Amniotic stem cell (primary cell): ENCODE results near the gene MYBPC3.

Experiments used
- DNase-seq: peaks from one replicate; lab custom pipeline; 2025; lab: John Stamatoyannopoulos, UW

Gene MYBPC3

GRCh38 chr11:47384498-47384897 lies 32.0 kb upstream of the MYBPC3 start:
- no peak for DNase-seq

- DNase-seq, result no peak
These were observed 30.6 kb upstream of the MYBPC3 start for GRCh38 chr11:47383071-47383470.

- no peak for DNase-seq
These were observed 27.6 kb upstream of the MYBPC3 start for GRCh38 chr11:47380078-47380477.

- no peak for DNase-seq
These were observed 26.8 kb upstream of the MYBPC3 start for GRCh38 chr11:47379317-47379716.

GRCh38 chr11:47378836-47379170 lies 26.3 kb upstream of the MYBPC3 start:
- DNase-seq, result no peak

- DNase-seq, result no peak
These were observed 25.7 kb upstream of the MYBPC3 start, which contains the start of gene SPI1 for GRCh38 chr11:47378010-47378835. TSS of gene SPI1 (minus strand) at chr11:47378547. CDS start at chr11:47378353, 194 bp downstream.

GRCh38 chr11:47377571-47378009 lies 25.1 kb upstream of the MYBPC3 start:
- DNase-seq, result no peak

- DNase-seq, result no peak
These were observed 24.2 kb upstream of the MYBPC3 start for GRCh38 chr11:47376525-47377371.

- DNase-seq, result no peak
These were observed 23.6 kb upstream of the MYBPC3 start for GRCh38 chr11:47376107-47376524.

GRCh38 chr11:47375546-47376085 lies 23.1 kb upstream of the MYBPC3 start:
- no peak for DNase-seq

GRCh38 chr11:47375020-47375419 lies 22.5 kb upstream of the MYBPC3 start:
- DNase-seq, result no peak

GRCh38 chr11:47374720-47375019 lies 22.2 kb upstream of the MYBPC3 start:
- no peak for DNase-seq

GRCh38 chr11:47373876-47374719 lies 21.6 kb upstream of the MYBPC3 start:
- peak; percentile 55 for DNase-seq

- DNase-seq, result no peak
These were observed 19.9 kb upstream of the MYBPC3 start for GRCh38 chr11:47372422-47372821.

GRCh38 chr11:47369676-47370075 lies 17.2 kb upstream of the MYBPC3 start:
- DNase-seq, result no peak

GRCh38 chr11:47366020-47366490 lies 13.6 kb upstream of the MYBPC3 start:
- no peak for DNase-seq

- DNase-seq, result no peak
These were observed 8.9 kb upstream of the MYBPC3 start for GRCh38 chr11:47361419-47361818.

- DNase-seq, result no peak
These were observed 7.8 kb upstream of the MYBPC3 start for GRCh38 chr11:47360341-47360740.

GRCh38 chr11:47359586-47359985 lies 7.1 kb upstream of the MYBPC3 start:
- no peak for DNase-seq

- DNase-seq, result no peak
These were observed 6.7 kb upstream of the MYBPC3 start for GRCh38 chr11:47359162-47359561.

- DNase-seq, result no peak
These were observed 6.2 kb upstream of the MYBPC3 start for GRCh38 chr11:47358731-47359051.
